Loucy (cell line): Measurements from ENCODE around the gene PITPNC1.

Experiments
- H2AFZ ChIP-seq: fragments of 200-600 bp; sonication (generic); 2 replicates; pipeline ENCODE4 v1.6.0; 2016; ENCODE audit warnings: antibody characterized with exemption, mild to moderate bottlenecking, low read length, moderate library complexity
- H3F3A ChIP-seq: fragments of 200-600 bp; 2 replicates; pipeline ENCODE4 v1.6.0; 2016; ENCODE audit warnings: antibody characterized with exemption, low read depth, mild to moderate bottlenecking
- H3K27me3 ChIP-seq: fragments of 200-600 bp; sonication (generic); 2 replicates; pipeline ENCODE4 v1.6.1; 2014; ENCODE audit warnings: low read length, mild to moderate bottlenecking; ENCODE audit not compliant: insufficient read depth, poor library complexity, severe bottlenecking
- H3K36me3 ChIP-seq: fragments of 200-600 bp; sonication (generic); 2 replicates; pipeline ENCODE4 v1.6.1; 2016; ENCODE audit warnings: low read length; ENCODE audit not compliant: insufficient read depth
- H3K4me1 ChIP-seq: fragments of 200-600 bp; sonication (generic); 2 replicates; pipeline ENCODE4 v1.5.1; 2014; ENCODE audit warnings: low read length, mild to moderate bottlenecking; ENCODE audit not compliant: insufficient read depth, poor library complexity, severe bottlenecking
- H3K4me2 ChIP-seq: fragments of 200-600 bp; sonication (generic); 2 replicates; pipeline ENCODE4 v1.6.0; 2014; ENCODE audit warnings: antibody characterized with exemption, low read length, low read depth, mild to moderate bottlenecking; ENCODE audit not compliant: poor library complexity, severe bottlenecking
- H3K4me3 ChIP-seq: fragments of 200-600 bp; sonication (generic); 2 replicates; pipeline ENCODE4 v1.5.1; 2014; ENCODE audit warnings: low read length, mild to moderate bottlenecking, mixed read lengths; ENCODE audit not compliant: poor library complexity, severe bottlenecking
- H3K79me2 ChIP-seq: fragments of 200-600 bp; sonication (generic); 2 replicates; pipeline ENCODE4 v1.6.1; 2014; ENCODE audit warnings: low read length; ENCODE audit not compliant: insufficient read depth
- H3K9ac ChIP-seq: fragments of 200-600 bp; sonication (generic); 2 replicates; pipeline ENCODE4 v1.6.0; 2014; ENCODE audit warnings: mild to moderate bottlenecking, low read depth, low read length, moderate library complexity; ENCODE audit not compliant: poor library complexity, severe bottlenecking
- H3K9me2 ChIP-seq: fragments of 200-600 bp; sonication (generic); replicated peaks from 2 replicates; pipeline ENCODE4 v1.6.1; 2016; ENCODE audit warnings: low read depth, low read length, mixed read lengths
- H3K9me3 ChIP-seq: fragments of 200-600 bp; sonication (generic); 2 replicates; pipeline ENCODE4 v1.6.1; 2014; ENCODE audit warnings: mild to moderate bottlenecking, antibody characterized with exemption, low read length, low read depth; ENCODE audit not compliant: insufficient read depth
- H4K20me1 ChIP-seq: fragments of 200-600 bp; sonication (generic); 2 replicates; pipeline ENCODE4 v1.6.0; 2014; ENCODE audit warnings: antibody characterized with exemption, low read length, mild to moderate bottlenecking; ENCODE audit not compliant: insufficient read depth, poor library complexity, severe bottlenecking
- CTCF ChIP-seq: fragments of 200-600 bp; sonication (generic); conservative IDR thresholded peaks from 2 replicates; pipeline ENCODE4 v1.5.1; 2014; ENCODE audit warnings: mild to moderate bottlenecking, antibody characterized with exemption, low read length
- EZH2phosphoT487 ChIP-seq: fragments of 200-600 bp; IDR thresholded peaks from 2 replicates; pipeline ENCODE4 v1.6.1; 2018; ENCODE audit warnings: antibody characterized with exemption, mild to moderate bottlenecking, moderate library complexity, borderline replicate concordance

PITPNC1 gene

DNA sequence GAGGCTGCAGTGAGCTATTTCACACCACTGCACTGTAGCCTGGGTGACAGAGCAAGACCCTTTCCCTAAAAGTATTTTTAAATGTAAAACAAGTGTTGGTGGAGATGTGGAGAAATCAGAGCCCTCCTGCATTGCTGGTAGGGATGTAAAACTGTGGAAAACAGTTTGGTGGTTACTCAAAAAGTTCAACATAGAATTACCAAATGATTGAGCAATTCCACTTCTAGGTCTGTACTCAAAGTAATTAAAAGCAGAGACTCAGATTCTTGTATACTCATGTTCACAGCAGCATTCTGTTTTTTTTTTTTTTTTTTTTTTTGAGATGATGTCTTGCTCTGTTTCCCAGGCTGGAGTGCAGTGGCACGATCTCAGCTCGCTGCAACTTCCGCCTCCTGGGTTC is 141.8 kb downstream of the PITPNC1 start:
- Histone ChIP-seq H4K20me1 (no peaks in the 10 kb centered on the region), H2AFZ (no peak overlapping the region), H3K4me2 (no peak overlapping the region), H3K79me2 (no peaks in the 10 kb centered on the region), H3K4me3 (no peak overlapping the region), H3K9me3 (no peaks in the 10 kb centered on the region; the same call in 1 of the 2 replicates), H3K9ac (no peak overlapping the region), H3K27me3 (no peaks in the 10 kb centered on the region), H3K9me2 (no peaks in the 10 kb centered on the region), H3K4me1 (peaks cover 12% of the 10 kb centered on the region), H3F3A (no peaks in the 10 kb centered on the region), H3K36me3 (no peaks in the 10 kb centered on the region)
- TF ChIP-seq CTCF (no peak), EZH2phosphoT487 (no peak)

DNA sequence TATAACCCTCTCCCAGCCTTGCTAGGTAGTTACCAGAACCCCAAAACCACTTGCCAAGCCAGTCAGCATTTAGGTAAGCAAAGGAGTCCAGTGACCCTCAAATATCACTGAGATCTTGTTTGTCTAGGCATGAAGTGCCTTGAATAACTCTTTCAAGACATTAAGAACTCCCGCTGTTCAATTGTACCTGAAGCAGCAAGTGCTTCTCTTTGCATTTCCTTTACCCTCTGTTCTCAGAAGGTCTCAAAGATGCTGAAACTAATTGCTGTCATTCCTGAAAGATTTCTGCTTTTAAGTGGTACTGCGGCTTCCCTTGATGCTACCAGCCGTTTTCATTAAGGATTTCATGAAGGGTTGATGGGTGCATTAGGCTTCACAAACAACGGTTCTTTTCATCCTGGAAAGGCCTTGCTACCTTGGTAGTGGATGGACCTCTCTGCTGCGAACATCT is 142.7 kb downstream of the PITPNC1 start:
- H3K9me2 ChIP-seq = no peaks in the 10 kb centered on the region
- no peak overlapping the region for H3K4me3 ChIP-seq
- H3K36me3 ChIP-seq = no peaks in the 10 kb centered on the region
- no peaks in the 10 kb centered on the region for H3K79me2 ChIP-seq
- H4K20me1 ChIP-seq = no peaks in the 10 kb centered on the region
- H3K9ac ChIP-seq = no peak overlapping the region
- H3F3A ChIP-seq = no peaks in the 10 kb centered on the region
- TF ChIP-seq EZH2phosphoT487 (no peak), CTCF (no peak)
- peaks cover 12% of the 10 kb centered on the region for H3K4me1 ChIP-seq
- no peaks in the 10 kb centered on the region for H3K27me3 ChIP-seq
- H3K4me2 ChIP-seq = no peak overlapping the region
- H3K9me3 ChIP-seq = no peaks in the 10 kb centered on the region; the same call in 1 of the 2 replicates
- no peak overlapping the region for H2AFZ ChIP-seq

GRCh38 chr17:67520252-67520906 is 143.3 kb downstream of the PITPNC1 start:
- Histone ChIP-seq H2AFZ (no peak overlapping the region), H3K4me1 (peaks cover 12% of the 10 kb centered on the region), H3K9ac (no peak overlapping the region), H3K4me2 (no peak overlapping the region), H3K27me3 (no peaks in the 10 kb centered on the region), H3K36me3 (no peaks in the 10 kb centered on the region), H3F3A (no peaks in the 10 kb centered on the region), H4K20me1 (no peaks in the 10 kb centered on the region), H3K79me2 (no peaks in the 10 kb centered on the region), H3K9me2 (no peaks in the 10 kb centered on the region), H3K9me3 (no peaks in the 10 kb centered on the region; the same call in 1 of the 2 replicates), H3K4me3 (no peak overlapping the region)
- TF ChIP-seq CTCF = no peak
- TF ChIP-seq EZH2phosphoT487 = no peak
